T-cell (primary cell): ENCODE results near the gene MALAT1. TPM values are rescaled to one million over a fixed set of nuclear protein-coding genes. Genes with fewer than 3 reads are reported as not detected.
"Not testable (repeated sequence)": the region's sequence is repeated elsewhere in the genome, so short reads cannot be mapped to it uniquely, and the experiment has no call there.

Experiments
- ATAC-seq, 4 experiments: fragments of 200-7000 bp in 3 of 4; fragments of 150-1000 bp in 1 of 4; cut with Tn5 transposase; replicated peaks in 1 of 4; 1 replicate in 3 of 4; 2 replicates in 1 of 4; pipeline ENCODE4 v1.10.0; 2021; ENCODE audit warnings: moderate library complexity in 3 of 4, mild to moderate bottlenecking in 2 of 4, moderate number of reproducible peaks in 1 of 4
- CTCF ChIA-PET, 2 donors: fragments of 300-600 bp; sonication (Branson Sonifier 250); formaldehyde crosslinking; loops; one replicate each; lab custom pipeline; 2022; ENCODE audit warnings: antibody characterized with exemption in 2 of 2; lab: Charles Lee
- POLR2A ChIA-PET, 2 donors: fragments of 300-600 bp; sonication (Branson Sonifier 250); formaldehyde crosslinking; loops; one replicate each; lab custom pipeline; 2022; ENCODE audit warnings: antibody characterized with exemption in 2 of 2; lab: Charles Lee
- DNase-seq, 35 experiments: peaks; one replicate each; pipeline versions ENCODE4 v3.0.0 to v3.0.0-alpha.2; 2013 to 2023
- H3K27ac ChIP-seq: one replicate; pipeline ENCODE4 v1.5.1; 2013; ENCODE audit warnings: low read length
- H3K27me3 ChIP-seq, 2 experiments: replicated peaks in 1 of 2; 1 replicate in 1 of 2; 2 replicates in 1 of 2; pipeline versions ENCODE4 v1.6.1 to v1.7.0; 2013; ENCODE audit warnings: low read length in 1 of 2, mixed read lengths in 1 of 2; ENCODE audit not compliant: control insufficient read depth in 2 of 2, insufficient read depth in 2 of 2; ENCODE audit errors: extremely low read depth in 1 of 2
- H3K36me3 ChIP-seq, 2 donors: 1 replicate in 1 of 2; 2 replicates in 1 of 2; pipeline versions ENCODE4 v1.6.1 to v1.7.0; 2013; ENCODE audit warnings: low read length in 1 of 2; ENCODE audit not compliant: control insufficient read depth in 2 of 2, insufficient read depth in 1 of 2; ENCODE audit errors: extremely low read depth in 1 of 2
- H3K4me1 ChIP-seq, 2 experiments: 1 replicate in 1 of 2; 2 replicates in 1 of 2; pipeline versions ENCODE4 v1.6.1 to v1.7.0; 2013; ENCODE audit warnings: low read length in 2 of 2, mixed read lengths in 1 of 2; ENCODE audit not compliant: insufficient read depth in 2 of 2, control insufficient read depth in 1 of 2; ENCODE audit errors: extremely low read depth in 1 of 2
- H3K4me3 ChIP-seq, 2 donors: 1 replicate in 1 of 2; 2 replicates in 1 of 2; pipeline versions ENCODE4 v1.5.1 to v1.7.0; 2013; ENCODE audit warnings: mild to moderate bottlenecking in 2 of 2, low read length in 1 of 2, moderate library complexity in 1 of 2; ENCODE audit not compliant: control insufficient read depth in 1 of 2; ENCODE audit errors: extremely low read depth in 1 of 2
- H3K9me3 ChIP-seq: 2 replicates; pipeline ENCODE4 v1.7.0; 2013
- H3K27ac Mint-ChIP-seq, 2 donors: one replicate each; pipeline ENCODE4 v1.8.0; 2020 to 2021; ENCODE audit warnings: mild to moderate bottlenecking in 2 of 2, mixed read lengths in 2 of 2
- H3K27me3 Mint-ChIP-seq, 2 donors: one replicate each; pipeline ENCODE4 v1.8.0; 2021 to 2022; ENCODE audit warnings: mixed read lengths in 2 of 2
- H3K36me3 Mint-ChIP-seq: one replicate; pipeline ENCODE4 v1.8.0; 2021; ENCODE audit warnings: mixed read lengths
- H3K4me1 Mint-ChIP-seq, 3 donors: one replicate each; pipeline ENCODE4 v1.8.0; 2020 to 2022; ENCODE audit warnings: mixed read lengths in 3 of 3, mild to moderate bottlenecking in 1 of 3
- H3K4me3 Mint-ChIP-seq, 3 donors: one replicate each; pipeline ENCODE4 v1.8.0; 2020 to 2022; ENCODE audit warnings: mild to moderate bottlenecking in 3 of 3, mixed read lengths in 3 of 3, moderate library complexity in 3 of 3
- H3K9me3 Mint-ChIP-seq, 3 donors: one replicate each; pipeline ENCODE4 v1.8.0; 2020 to 2022; ENCODE audit warnings: mixed read lengths in 3 of 3
- WGBS: methylation state at CpG from one replicate; pipeline ENCODE4 v1.1.5; 2013; ENCODE audit warnings: missing lambda C conversion rate; ENCODE audit not compliant: insufficient coverage; 5-methylcytosine and 5-hydroxymethylcytosine counted together
- total RNA-seq, 35 experiments: library from RNA in 6 of 35; stranded (reverse) in 6 of 35; fragments of 120-200 nt in 1 of 35; gene quantifications; one replicate each; pipeline versions ENCODE4 v1.2.1 to v1.2.4 and lab custom pipeline; 2013 to 2026

MALAT1 gene
- total RNA-seq, 5 donors from 2014 or later (not counting 1 experiment from before 2014, with no cell fraction given), result 21,382 to 33,585 (median 22,045) TPM

GRCh38 chr11:65456418-65456817 lies 42.4 kb upstream of the MALAT1 start:
- Mint-ChIP-seq H3K27me3 (no peaks in the 10 kb centered on the region), H3K9me3 (no peaks in the 10 kb centered on the region), H3K4me3 (peak overlapping the region; percentile 53 to 94 (median 54)), H3K36me3 (no peaks in the 10 kb centered on the region), H3K27ac (peak overlapping the region; percentile 28), H3K4me1 (peaks cover 13 to 31% (median 29%) of the 10 kb centered on the region in 3 donors)
- Histone ChIP-seq H3K27me3 (no peaks in the 10 kb centered on the region), H3K9me3 (no peaks in the 10 kb centered on the region), H3K4me1 (peaks cover 4 to 13% of the 10 kb centered on the region in 2 experiments), H3K36me3 (no peaks in the 10 kb centered on the region), H3K4me3 (no peak overlapping the region), H3K27ac (no peak overlapping the region)
- no peak for ATAC-seq
- 90% methylated on average over 2 of the region's 3 CpGs for WGBS
- no peak for DNase-seq
- CTCF ChIA-PET, result interaction anchor here in 1 of 2 donors (0.7 kb wide), 1 partner anchor 49 kb away, joined by 7 read pairs; no protein-coding TSS in a partner anchor
- POLR2A ChIA-PET, result interaction anchor here in 1 of 2 donors (0.6 kb wide), 1 partner anchor 233 kb away, joined by 3 read pairs; no protein-coding TSS in a partner anchor

- Mint-ChIP-seq H3K4me3 (no peak overlapping the region), H3K27me3 (no peaks in the 10 kb centered on the region), H3K4me1 (peaks cover 13 to 20% (median 17%) of the 10 kb centered on the region in 3 donors), H3K27ac (no peak overlapping the region), H3K9me3 (no peaks in the 10 kb centered on the region), H3K36me3 (no peaks in the 10 kb centered on the region)
- POLR2A ChIA-PET, result interaction anchor here (0.6 to 1.4 kb wide), 4 partner anchors 40 to 698 kb away, joined by 3 to 4 read pairs (median 4); no protein-coding TSS in a partner anchor
- H3K27me3 ChIP-seq, result no peaks in the 10 kb centered on the region
- WGBS, result 54% methylated on average over 5 of the region's 7 CpGs
- H3K27ac ChIP-seq, result no peak overlapping the region
- H3K4me1 ChIP-seq, result peaks cover 4 to 12% of the 10 kb centered on the region in 2 experiments
- no peaks in the 10 kb centered on the region for H3K9me3 ChIP-seq
- CTCF ChIA-PET, result no interaction called here
- no peaks in the 10 kb centered on the region for H3K36me3 ChIP-seq
- ATAC-seq (no peak), DNase-seq (no peak)
- no peak overlapping the region for H3K4me3 ChIP-seq
Measured at GRCh38 chr11:65459552-65459951, 39.3 kb upstream of the MALAT1 start.

DNA sequence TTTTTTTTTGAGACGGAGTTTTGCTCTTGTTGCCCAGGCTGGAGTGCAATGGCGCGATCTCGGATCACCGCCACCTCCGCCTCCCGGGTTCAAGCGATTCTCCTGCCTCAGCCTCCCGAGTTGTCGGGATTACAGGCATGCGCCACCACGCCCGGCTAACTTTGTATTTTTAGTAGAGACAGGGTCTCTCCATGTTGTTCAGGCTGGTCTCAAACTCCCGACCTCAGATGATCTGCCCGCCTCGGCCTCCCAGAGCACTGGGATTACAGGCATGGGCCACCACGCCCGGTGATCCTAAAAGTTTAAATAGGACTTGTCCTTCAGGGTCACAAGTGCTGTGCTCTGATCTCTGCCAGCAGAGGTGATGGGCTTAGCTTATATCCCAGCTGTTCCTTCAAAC lies 33.4 kb upstream of the MALAT1 start:
- not testable (repeated sequence) for H3K36me3 ChIP-seq, ATAC-seq, H3K4me1 ChIP-seq, H3K4me3 Mint-ChIP-seq, DNase-seq, H3K27me3 Mint-ChIP-seq, H3K27ac Mint-ChIP-seq, H3K9me3 Mint-ChIP-seq, H3K36me3 Mint-ChIP-seq, H3K9me3 ChIP-seq, H3K27me3 ChIP-seq, H3K4me3 ChIP-seq, H3K27ac ChIP-seq, H3K4me1 Mint-ChIP-seq
- WGBS, result 90% methylated on average over 5 of the region's 18 CpGs
- POLR2A ChIA-PET, result interaction anchor here in 1 of 2 donors (0.7 kb wide), 1 partner anchor 34 kb away, joined by 4 read pairs; no protein-coding TSS in a partner anchor
- CTCF ChIA-PET, result interaction anchor here in 1 of 2 donors (0.6 to 0.8 kb wide), 3 partner anchors 132 to 606 kb away, joined by 3 to 4 read pairs (median 3); no protein-coding TSS in a partner anchor

- DNase-seq, H3K36me3 ChIP-seq, H3K9me3 Mint-ChIP-seq, POLR2A ChIA-PET, H3K4me3 Mint-ChIP-seq, H3K27ac ChIP-seq, H3K4me3 ChIP-seq, H3K27me3 ChIP-seq, CTCF ChIA-PET, H3K27ac Mint-ChIP-seq, H3K36me3 Mint-ChIP-seq, H3K9me3 ChIP-seq, H3K27me3 Mint-ChIP-seq, ATAC-seq: not testable (repeated sequence)
- WGBS, result 100% methylated on average over 2 of the region's 6 CpGs
- H3K4me1 Mint-ChIP-seq, result peaks cover 11 to 23% (median 22%) of the 10 kb centered on the region in 3 donors
- H3K4me1 ChIP-seq, result peaks cover 3 to 18% of the 10 kb centered on the region in 2 experiments
Measured at GRCh38 chr11:65467306-65467705, 31.5 kb upstream of the MALAT1 start.

DNA sequence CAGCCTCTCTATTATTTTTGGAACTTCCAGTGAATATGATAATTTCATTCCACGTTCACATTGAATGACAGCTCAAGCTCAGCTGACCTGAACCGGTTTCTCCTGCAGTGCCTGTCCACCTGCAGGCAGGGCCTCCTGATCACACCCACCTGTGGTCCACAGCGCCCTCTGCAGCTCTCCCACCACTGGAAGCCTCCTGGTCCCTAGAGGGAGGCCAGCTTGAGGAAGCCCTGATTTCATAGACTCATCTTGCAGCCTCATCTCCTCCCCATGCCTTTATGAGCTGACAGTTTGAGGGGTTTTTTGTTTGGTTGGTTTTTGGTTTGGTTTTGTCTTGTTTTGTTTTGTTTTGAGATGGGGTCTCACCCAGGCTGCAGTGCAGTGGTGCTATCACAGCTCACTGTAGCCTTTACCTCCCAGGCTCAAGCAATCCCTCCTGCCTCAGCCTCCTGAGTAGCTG lies 29.9 kb upstream of the MALAT1 start:
- no CpG with 5 or more reads among the region's 3 CpGs for WGBS
- H3K4me1 ChIP-seq, result peaks cover 3 to 24% of the 10 kb centered on the region in 2 experiments
- H3K27ac ChIP-seq, result no peak overlapping the region
- H3K36me3 Mint-ChIP-seq, result no peaks in the 10 kb centered on the region
- no peaks in the 10 kb centered on the region for H3K9me3 Mint-ChIP-seq
- H3K4me1 Mint-ChIP-seq, result peaks cover 13 to 29% (median 25%) of the 10 kb centered on the region in 3 donors
- no peaks in the 10 kb centered on the region for H3K27me3 Mint-ChIP-seq
- POLR2A ChIA-PET, result interaction anchor here (0.6 to 1.5 kb wide), 2 partner anchors 30 kb away, joined by 3 to 7 read pairs; partner anchors contain the start of gene MALAT1 (in 2 of the 2)
- CTCF ChIA-PET, result interaction anchor here (0.7 kb wide), 2 partner anchors 36 to 658 kb away, joined by 3 read pairs; no protein-coding TSS in a partner anchor
- peak overlapping the region in 1 of 2 donors; percentile 16 for H3K27ac Mint-ChIP-seq
- no peaks in the 10 kb centered on the region for H3K27me3 ChIP-seq
- no peak overlapping the region for H3K4me3 ChIP-seq
- peak in 34 of 35 experiments; percentile 16 to 70 (median 45) for DNase-seq
- ATAC-seq, result peak in 2 of 4 experiments; percentile 32 to 35
- no peak overlapping the region for H3K4me3 Mint-ChIP-seq
- no peaks in the 10 kb centered on the region for H3K9me3 ChIP-seq
- no peaks in the 10 kb centered on the region for H3K36me3 ChIP-seq

GRCh38 chr11:65470433-65471049 lies 28.3 kb upstream of the MALAT1 start:
- Mint-ChIP-seq H3K36me3 (no peaks in the 10 kb centered on the region), H3K4me3 (peak overlapping the region in 1 of 3 donors; percentile 19), H3K4me1 (peaks cover 13 to 34% (median 28%) of the 10 kb centered on the region in 3 donors), H3K27ac (peak overlapping the region; percentile 47 to 68), H3K9me3 (no peaks in the 10 kb centered on the region), H3K27me3 (no peaks in the 10 kb centered on the region)
- Histone ChIP-seq H3K9me3 (no peaks in the 10 kb centered on the region), H3K4me1 (peaks cover 3 to 24% of the 10 kb centered on the region in 2 experiments), H3K36me3 (no peaks in the 10 kb centered on the region), H3K27me3 (no peaks in the 10 kb centered on the region), H3K4me3 (no peak overlapping the region), H3K27ac (no peak overlapping the region)
- ChIA-PET CTCF (interaction anchor here in 1 of 2 donors (0.9 kb wide), 1 partner anchor 39 kb away, joined by 4 read pairs; no protein-coding TSS in a partner anchor), POLR2A (interaction anchor here (0.5 to 0.7 kb wide), 2 partner anchors 29 to 226 kb away, joined by 5 to 10 read pairs; no protein-coding TSS in a partner anchor)
- WGBS, result 97% methylated on average over 6 of the region's 8 CpGs
- ATAC-seq (no peak), DNase-seq (no peak)
